Measurements from ENCODE around the gene DHX57.

DNA sequence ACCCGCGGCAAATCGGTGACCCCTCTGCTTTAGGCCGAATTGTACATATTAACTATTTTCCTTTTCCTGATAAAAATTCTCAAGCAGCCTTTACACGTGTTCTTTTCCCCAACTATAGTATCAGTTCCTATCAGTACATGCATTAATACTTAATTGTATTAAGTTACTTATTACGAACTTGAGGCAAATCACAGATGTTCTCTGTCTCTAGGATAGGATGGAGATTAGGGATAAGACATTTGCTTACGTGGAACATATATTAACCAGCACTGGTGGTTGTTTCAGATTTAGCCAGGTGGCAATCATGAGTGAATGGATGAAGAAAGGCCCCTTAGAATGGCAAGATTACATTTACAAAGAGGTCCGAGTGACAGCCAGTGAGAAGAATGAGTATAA, 97.0 kb downstream of the DHX57 start:
- TF ChIP-seq, protein P1, sequence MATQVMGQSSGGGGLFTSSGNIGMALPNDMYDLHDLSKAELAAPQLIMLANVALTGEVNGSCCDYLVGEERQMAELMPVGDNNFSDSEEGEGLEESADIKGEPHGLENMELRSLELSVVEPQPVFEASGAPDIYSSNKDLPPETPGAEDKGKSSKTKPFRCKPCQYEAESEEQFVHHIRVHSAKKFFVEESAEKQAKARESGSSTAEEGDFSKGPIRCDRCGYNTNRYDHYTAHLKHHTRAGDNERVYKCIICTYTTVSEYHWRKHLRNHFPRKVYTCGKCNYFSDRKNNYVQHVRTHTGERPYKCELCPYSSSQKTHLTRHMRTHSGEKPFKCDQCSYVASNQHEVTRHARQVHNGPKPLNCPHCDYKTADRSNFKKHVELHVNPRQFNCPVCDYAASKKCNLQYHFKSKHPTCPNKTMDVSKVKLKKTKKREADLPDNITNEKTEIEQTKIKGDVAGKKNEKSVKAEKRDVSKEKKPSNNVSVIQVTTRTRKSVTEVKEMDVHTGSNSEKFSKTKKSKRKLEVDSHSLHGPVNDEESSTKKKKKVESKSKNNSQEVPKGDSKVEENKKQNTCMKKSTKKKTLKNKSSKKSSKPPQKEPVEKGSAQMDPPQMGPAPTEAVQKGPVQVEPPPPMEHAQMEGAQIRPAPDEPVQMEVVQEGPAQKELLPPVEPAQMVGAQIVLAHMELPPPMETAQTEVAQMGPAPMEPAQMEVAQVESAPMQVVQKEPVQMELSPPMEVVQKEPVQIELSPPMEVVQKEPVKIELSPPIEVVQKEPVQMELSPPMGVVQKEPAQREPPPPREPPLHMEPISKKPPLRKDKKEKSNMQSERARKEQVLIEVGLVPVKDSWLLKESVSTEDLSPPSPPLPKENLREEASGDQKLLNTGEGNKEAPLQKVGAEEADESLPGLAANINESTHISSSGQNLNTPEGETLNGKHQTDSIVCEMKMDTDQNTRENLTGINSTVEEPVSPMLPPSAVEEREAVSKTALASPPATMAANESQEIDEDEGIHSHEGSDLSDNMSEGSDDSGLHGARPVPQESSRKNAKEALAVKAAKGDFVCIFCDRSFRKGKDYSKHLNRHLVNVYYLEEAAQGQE (IDR thresholded peaks at IDR 0.05; ENCODE audit: borderline replicate concordance), result no peak
- no peak for TF ChIP-seq EZH2 (IDR thresholded peaks at IDR 0.05; ENCODE audit: borderline replicate concordance, insufficient read depth, low read length, poor library complexity, severe bottlenecking)
- TF ChIP-seq, protein P2, sequence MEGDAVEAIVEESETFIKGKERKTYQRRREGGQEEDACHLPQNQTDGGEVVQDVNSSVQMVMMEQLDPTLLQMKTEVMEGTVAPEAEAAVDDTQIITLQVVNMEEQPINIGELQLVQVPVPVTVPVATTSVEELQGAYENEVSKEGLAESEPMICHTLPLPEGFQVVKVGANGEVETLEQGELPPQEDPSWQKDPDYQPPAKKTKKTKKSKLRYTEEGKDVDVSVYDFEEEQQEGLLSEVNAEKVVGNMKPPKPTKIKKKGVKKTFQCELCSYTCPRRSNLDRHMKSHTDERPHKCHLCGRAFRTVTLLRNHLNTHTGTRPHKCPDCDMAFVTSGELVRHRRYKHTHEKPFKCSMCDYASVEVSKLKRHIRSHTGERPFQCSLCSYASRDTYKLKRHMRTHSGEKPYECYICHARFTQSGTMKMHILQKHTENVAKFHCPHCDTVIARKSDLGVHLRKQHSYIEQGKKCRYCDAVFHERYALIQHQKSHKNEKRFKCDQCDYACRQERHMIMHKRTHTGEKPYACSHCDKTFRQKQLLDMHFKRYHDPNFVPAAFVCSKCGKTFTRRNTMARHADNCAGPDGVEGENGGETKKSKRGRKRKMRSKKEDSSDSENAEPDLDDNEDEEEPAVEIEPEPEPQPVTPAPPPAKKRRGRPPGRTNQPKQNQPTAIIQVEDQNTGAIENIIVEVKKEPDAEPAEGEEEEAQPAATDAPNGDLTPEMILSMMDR (IDR thresholded peaks at IDR 0.05; ENCODE audit: poor library complexity, severe bottlenecking), result no peak
